Loucy (cell line): ENCODE measurements around the gene ILF3.

ENCODE experiments used
- H2AFZ ChIP-seq: fragments of 200-600 bp; sonication (generic); 2 replicates; pipeline ENCODE4 v1.6.0; 2016; ENCODE audit warnings: antibody characterized with exemption, mild to moderate bottlenecking, low read length, moderate library complexity
- H3F3A ChIP-seq: fragments of 200-600 bp; 2 replicates; pipeline ENCODE4 v1.6.0; 2016; ENCODE audit warnings: antibody characterized with exemption, low read depth, mild to moderate bottlenecking
- H3K27me3 ChIP-seq: fragments of 200-600 bp; sonication (generic); 2 replicates; pipeline ENCODE4 v1.6.1; 2014; ENCODE audit warnings: low read length, mild to moderate bottlenecking; ENCODE audit not compliant: insufficient read depth, poor library complexity, severe bottlenecking
- H3K36me3 ChIP-seq: fragments of 200-600 bp; sonication (generic); 2 replicates; pipeline ENCODE4 v1.6.1; 2016; ENCODE audit warnings: low read length; ENCODE audit not compliant: insufficient read depth
- H3K4me1 ChIP-seq: fragments of 200-600 bp; sonication (generic); 2 replicates; pipeline ENCODE4 v1.5.1; 2014; ENCODE audit warnings: low read length, mild to moderate bottlenecking; ENCODE audit not compliant: insufficient read depth, poor library complexity, severe bottlenecking
- H3K4me2 ChIP-seq: fragments of 200-600 bp; sonication (generic); 2 replicates; pipeline ENCODE4 v1.6.0; 2014; ENCODE audit warnings: antibody characterized with exemption, low read length, low read depth, mild to moderate bottlenecking; ENCODE audit not compliant: poor library complexity, severe bottlenecking
- H3K4me3 ChIP-seq: fragments of 200-600 bp; sonication (generic); 2 replicates; pipeline ENCODE4 v1.5.1; 2014; ENCODE audit warnings: low read length, mild to moderate bottlenecking, mixed read lengths; ENCODE audit not compliant: poor library complexity, severe bottlenecking
- H3K79me2 ChIP-seq: fragments of 200-600 bp; sonication (generic); 2 replicates; pipeline ENCODE4 v1.6.1; 2014; ENCODE audit warnings: low read length; ENCODE audit not compliant: insufficient read depth
- H3K9ac ChIP-seq: fragments of 200-600 bp; sonication (generic); 2 replicates; pipeline ENCODE4 v1.6.0; 2014; ENCODE audit warnings: mild to moderate bottlenecking, low read depth, low read length, moderate library complexity; ENCODE audit not compliant: poor library complexity, severe bottlenecking
- H3K9me2 ChIP-seq: fragments of 200-600 bp; sonication (generic); replicated peaks from 2 replicates; pipeline ENCODE4 v1.6.1; 2016; ENCODE audit warnings: low read depth, low read length, mixed read lengths
- H3K9me3 ChIP-seq: fragments of 200-600 bp; sonication (generic); 2 replicates; pipeline ENCODE4 v1.6.1; 2014; ENCODE audit warnings: mild to moderate bottlenecking, antibody characterized with exemption, low read length, low read depth; ENCODE audit not compliant: insufficient read depth
- H4K20me1 ChIP-seq: fragments of 200-600 bp; sonication (generic); 2 replicates; pipeline ENCODE4 v1.6.0; 2014; ENCODE audit warnings: antibody characterized with exemption, low read length, mild to moderate bottlenecking; ENCODE audit not compliant: insufficient read depth, poor library complexity, severe bottlenecking
- EZH2phosphoT487 ChIP-seq: fragments of 200-600 bp; IDR thresholded peaks from 2 replicates; pipeline ENCODE4 v1.6.1; 2018; ENCODE audit warnings: antibody characterized with exemption, mild to moderate bottlenecking, moderate library complexity, borderline replicate concordance
- TF ChIP-seq, protein P1 (sequence below): fragments of 200-600 bp; sonication (generic); conservative IDR thresholded peaks from 2 replicates; pipeline ENCODE4 v1.5.1; 2014; ENCODE audit warnings: mild to moderate bottlenecking, antibody characterized with exemption, low read length

The ILF3 gene

DNA sequence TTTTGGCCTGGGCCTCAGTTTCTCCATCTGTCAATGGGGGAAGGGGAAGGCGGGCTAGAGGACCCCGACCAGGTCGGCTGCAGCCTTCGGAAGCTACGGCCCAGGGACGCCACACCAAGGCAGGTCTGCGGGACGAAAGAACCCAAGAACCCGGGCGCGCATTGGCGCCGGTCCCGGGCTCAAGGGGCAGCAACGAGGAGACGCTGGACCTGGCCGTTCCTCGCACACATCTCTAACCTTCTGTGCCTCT is 739 bp upstream of the ILF3 start:
- Histone ChIP-seq H3K9ac (peak overlapping the region; percentile 99), H4K20me1 (peaks cover 37% of the 10 kb centered on the region), H3K4me1 (peaks cover 26% of the 10 kb centered on the region), H3F3A (no peaks in the 10 kb centered on the region), H3K36me3 (no peaks in the 10 kb centered on the region), H2AFZ (peak overlapping the region; percentile 84), H3K79me2 (peaks cover 65% of the 10 kb centered on the region), H3K9me2 (no peaks in the 10 kb centered on the region), H3K9me3 (no peaks in the 10 kb centered on the region), H3K27me3 (peaks cover 8% of the 10 kb centered on the region), H3K4me3 (peak overlapping the region; percentile 86), H3K4me2 (peak overlapping the region; percentile 80)
- no peak for TF ChIP-seq EZH2phosphoT487
- TF ChIP-seq, protein P1, sequence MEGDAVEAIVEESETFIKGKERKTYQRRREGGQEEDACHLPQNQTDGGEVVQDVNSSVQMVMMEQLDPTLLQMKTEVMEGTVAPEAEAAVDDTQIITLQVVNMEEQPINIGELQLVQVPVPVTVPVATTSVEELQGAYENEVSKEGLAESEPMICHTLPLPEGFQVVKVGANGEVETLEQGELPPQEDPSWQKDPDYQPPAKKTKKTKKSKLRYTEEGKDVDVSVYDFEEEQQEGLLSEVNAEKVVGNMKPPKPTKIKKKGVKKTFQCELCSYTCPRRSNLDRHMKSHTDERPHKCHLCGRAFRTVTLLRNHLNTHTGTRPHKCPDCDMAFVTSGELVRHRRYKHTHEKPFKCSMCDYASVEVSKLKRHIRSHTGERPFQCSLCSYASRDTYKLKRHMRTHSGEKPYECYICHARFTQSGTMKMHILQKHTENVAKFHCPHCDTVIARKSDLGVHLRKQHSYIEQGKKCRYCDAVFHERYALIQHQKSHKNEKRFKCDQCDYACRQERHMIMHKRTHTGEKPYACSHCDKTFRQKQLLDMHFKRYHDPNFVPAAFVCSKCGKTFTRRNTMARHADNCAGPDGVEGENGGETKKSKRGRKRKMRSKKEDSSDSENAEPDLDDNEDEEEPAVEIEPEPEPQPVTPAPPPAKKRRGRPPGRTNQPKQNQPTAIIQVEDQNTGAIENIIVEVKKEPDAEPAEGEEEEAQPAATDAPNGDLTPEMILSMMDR: no peak

DNA sequence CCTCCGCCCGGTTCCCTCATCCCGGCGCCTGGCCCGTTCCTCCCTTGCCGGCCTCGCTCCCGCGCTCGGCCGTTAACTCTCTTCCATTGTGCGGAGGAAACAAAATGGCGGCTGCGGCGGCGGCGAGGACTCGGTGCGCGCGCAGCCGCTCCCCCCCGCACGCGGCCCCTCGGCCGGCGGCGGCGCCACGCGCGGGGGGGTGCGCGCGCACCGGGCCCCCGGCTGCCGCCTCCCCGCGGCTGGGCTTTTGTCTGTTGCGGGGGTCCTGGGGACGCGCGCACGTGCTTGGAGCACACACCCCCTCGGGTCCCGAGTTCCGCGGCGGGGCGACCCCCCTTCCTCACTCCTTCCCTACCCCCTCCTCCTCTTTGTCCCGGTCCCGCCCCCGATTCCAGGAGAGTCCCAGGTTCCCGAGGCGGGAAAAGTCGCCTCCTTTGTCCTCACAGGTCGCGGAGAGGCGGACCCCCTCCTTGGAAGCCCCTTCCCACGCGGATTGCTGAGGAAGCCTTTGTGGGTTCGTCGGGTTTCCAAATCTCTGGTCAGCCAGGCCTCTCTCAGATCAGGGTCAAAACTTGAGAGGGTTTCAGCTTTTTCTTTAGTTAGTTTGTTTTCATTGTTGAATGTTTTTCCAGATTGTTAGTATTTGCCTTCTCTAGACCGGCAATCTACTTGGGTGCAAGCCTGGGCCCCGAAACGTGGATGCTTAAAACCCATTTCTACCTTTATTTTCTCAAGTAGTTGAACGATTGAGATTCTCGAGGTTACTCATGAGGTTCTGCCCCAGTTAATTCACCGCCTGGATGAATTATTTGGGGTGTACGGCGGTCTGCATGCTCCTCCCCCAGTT is 687 bp downstream of the ILF3 start:
- peaks cover 51% of the 10 kb centered on the region for H4K20me1 ChIP-seq
- no peaks in the 10 kb centered on the region for H3F3A ChIP-seq
- peak overlapping the region; percentile 99 for H3K9ac ChIP-seq
- H2AFZ ChIP-seq: peak overlapping the region; percentile 78
- H3K4me3 ChIP-seq: peak overlapping the region; percentile 86
- peaks cover 8% of the 10 kb centered on the region for H3K27me3 ChIP-seq
- H3K36me3 ChIP-seq: peaks cover 1% of the 10 kb centered on the region; the same call in 1 of the 2 replicates
- H3K4me2 ChIP-seq: peak overlapping the region; percentile 87
- no peaks in the 10 kb centered on the region for H3K9me3 ChIP-seq
- H3K9me2 ChIP-seq: no peaks in the 10 kb centered on the region
- H3K4me1 ChIP-seq: peaks cover 38% of the 10 kb centered on the region
- no peak for TF ChIP-seq EZH2phosphoT487
- TF ChIP-seq, protein P1: no peak
- peaks cover 79% of the 10 kb centered on the region for H3K79me2 ChIP-seq

DNA sequence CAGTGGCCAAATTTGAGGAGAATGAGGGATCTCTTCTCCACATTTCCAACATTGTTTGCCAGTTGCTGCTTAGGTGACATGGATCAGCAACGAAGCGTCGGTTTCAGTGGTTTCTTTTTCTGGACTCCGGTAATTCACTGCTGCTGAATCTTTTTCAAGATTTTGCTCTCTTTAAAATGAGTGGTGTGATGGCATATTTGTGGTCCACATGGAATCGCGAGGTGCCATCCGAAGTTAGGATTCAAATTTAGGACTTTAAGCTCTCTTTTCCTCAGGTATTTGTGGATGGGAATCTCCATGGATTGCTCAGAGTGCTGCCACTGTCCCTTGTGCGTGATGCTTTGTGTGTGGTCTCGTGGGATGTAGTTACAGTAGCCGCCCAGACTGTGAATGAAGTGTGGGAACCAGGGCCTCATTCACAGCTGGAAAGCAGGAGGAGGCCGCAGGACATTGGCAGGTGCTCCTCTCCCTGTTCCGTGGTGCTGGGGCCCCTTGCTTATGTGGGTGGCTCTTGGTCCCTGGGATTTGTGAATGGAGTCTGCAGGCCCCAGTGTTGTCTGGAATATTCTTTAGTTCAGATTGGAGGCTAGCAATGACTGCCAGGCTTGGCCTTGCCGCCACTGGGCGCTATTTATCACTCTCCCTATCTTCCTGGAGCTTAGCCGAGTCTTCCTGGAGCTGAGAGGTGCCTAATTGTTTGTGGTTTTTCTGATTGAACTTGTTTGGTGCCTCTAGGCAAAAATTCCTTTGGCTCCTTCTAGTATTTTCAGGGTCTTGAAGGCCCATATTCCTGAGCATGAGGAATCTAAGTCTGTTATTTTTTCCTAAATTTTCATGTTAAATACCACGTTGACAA is 1.5 kb downstream of the ILF3 start:
- Histone ChIP-seq H3F3A (no peaks in the 10 kb centered on the region), H3K9me3 (no peaks in the 10 kb centered on the region), H3K4me2 (peak overlapping the region; percentile 87), H3K36me3 (peaks cover 7% of the 10 kb centered on the region; the same call in 1 of the 2 replicates), H3K9ac (peak overlapping the region; percentile 99), H3K27me3 (peaks cover 8% of the 10 kb centered on the region), H2AFZ (no peak overlapping the region), H3K4me3 (peak overlapping the region; percentile 86), H4K20me1 (peaks cover 60% of the 10 kb centered on the region), H3K79me2 (peaks cover 88% of the 10 kb centered on the region), H3K4me1 (peaks cover 46% of the 10 kb centered on the region), H3K9me2 (no peaks in the 10 kb centered on the region)
- TF ChIP-seq EZH2phosphoT487: no peak
- TF ChIP-seq, protein P1: peak; percentile 48
